GM19239 (cell line): ENCODE measurements around the gene SCAI.
"Not testable (repeated sequence)": the region's sequence is repeated elsewhere in the genome, so short reads cannot be mapped to it uniquely, and the experiment has no call there.

Experiments
- DNase-seq: peaks from one replicate; pipeline ENCODE4 v3.0.0; 2011; ENCODE audit warnings: low spot score; ENCODE audit not compliant: insufficient read length
- FAIRE-seq: peaks from 2 replicates; lab custom pipeline; 2011; peaks lifted over from hg19 to GRCh38; lab: Jason Lieb, UNC

SCAI gene

GRCh38 chr9:125110464-125110863, 32.9 kb downstream of the SCAI start:
- FAIRE-seq (no peak), DNase-seq (no peak)

GRCh38 chr9:125108541-125108940, 34.8 kb downstream of the SCAI start:
- FAIRE-seq, DNase-seq: not testable (repeated sequence)

- no peak for DNase-seq
- no peak for FAIRE-seq
Observed at GRCh38 chr9:125106285-125106893, 36.9 kb downstream of the SCAI start.

- FAIRE-seq (no peak), DNase-seq (no peak)
Observed at GRCh38 chr9:125103770-125104460, 39.4 kb downstream of the SCAI start.

- DNase-seq = no peak
- FAIRE-seq = no peak
Observed at GRCh38 chr9:125103021-125103420, 40.3 kb downstream of the SCAI start.

- DNase-seq = no peak
- FAIRE-seq = no peak
Observed at GRCh38 chr9:125100822-125101221, 42.5 kb downstream of the SCAI start.

- no peak for FAIRE-seq
- no peak for DNase-seq
Observed at GRCh38 chr9:125099816-125100215, 43.5 kb downstream of the SCAI start.

- no peak for FAIRE-seq
Observed at GRCh38 chr9:125095821-125096443, 47.4 kb downstream of the SCAI start.

GRCh38 chr9:125091121-125091520, 52.2 kb downstream of the SCAI start:
- no peak for FAIRE-seq
- no peak for DNase-seq

More at GRCh38 chr9:125095821-125096443, 47.4 kb downstream of the SCAI start:
- no peak for DNase-seq

- FAIRE-seq (no peak), DNase-seq (peak; percentile 7)
Observed at GRCh38 chr9:125089331-125089730, 54.0 kb downstream of the SCAI start.

- FAIRE-seq = no peak
Observed at GRCh38 chr9:125088752-125089151, 54.6 kb downstream of the SCAI start.

GRCh38 chr9:125085703-125086477, 57.4 kb downstream of the SCAI start:
- FAIRE-seq (no peak), DNase-seq (no peak)

More at GRCh38 chr9:125088752-125089151, 54.6 kb downstream of the SCAI start:
- no peak for DNase-seq

GRCh38 chr9:125082197-125082596, 61.1 kb downstream of the SCAI start:
- FAIRE-seq = not testable (repeated sequence)

GRCh38 chr9:125080797-125081196, 62.5 kb downstream of the SCAI start:
- DNase-seq, FAIRE-seq: not testable (repeated sequence)

More at GRCh38 chr9:125082197-125082596, 61.1 kb downstream of the SCAI start:
- not testable (repeated sequence) for DNase-seq

- no peak for DNase-seq
- FAIRE-seq = no peak
Observed at GRCh38 chr9:125079931-125080330, 63.4 kb downstream of the SCAI start.

GRCh38 chr9:125075997-125076396, 67.3 kb downstream of the SCAI start:
- no peak for FAIRE-seq

GRCh38 chr9:125074976-125075375, 68.4 kb downstream of the SCAI start:
- FAIRE-seq = no peak
- DNase-seq = no peak

More at GRCh38 chr9:125075997-125076396, 67.3 kb downstream of the SCAI start:
- no peak for DNase-seq

GRCh38 chr9:125066839-125067619, 76.3 kb downstream of the SCAI start:
- no peak for DNase-seq
- FAIRE-seq = no peak

GRCh38 chr9:125061391-125061790, 81.9 kb downstream of the SCAI start:
- FAIRE-seq (no peak), DNase-seq (no peak)
